Left kidney (tissue), 2 donors: ENCODE results near the gene SAP30BP. TPM values are rescaled to one million over a fixed set of nuclear protein-coding genes. Genes with fewer than 3 reads are reported as not detected.

Experiments used
- DNase-seq: peaks from one replicate; pipeline ENCODE4 v3.0.0-alpha.2; 2013
- polyA plus RNA-seq: library from polyadenylated mRNA; unstranded; fragments of 120-200 nt; gene quantifications from one replicate; pipeline ENCODE4 v1.2.1, GENCODE V29; 2013; ENCODE audit not compliant: insufficient read length

The SAP30BP gene
- polyA plus RNA-seq, 1 donor, result 102 TPM

DNA sequence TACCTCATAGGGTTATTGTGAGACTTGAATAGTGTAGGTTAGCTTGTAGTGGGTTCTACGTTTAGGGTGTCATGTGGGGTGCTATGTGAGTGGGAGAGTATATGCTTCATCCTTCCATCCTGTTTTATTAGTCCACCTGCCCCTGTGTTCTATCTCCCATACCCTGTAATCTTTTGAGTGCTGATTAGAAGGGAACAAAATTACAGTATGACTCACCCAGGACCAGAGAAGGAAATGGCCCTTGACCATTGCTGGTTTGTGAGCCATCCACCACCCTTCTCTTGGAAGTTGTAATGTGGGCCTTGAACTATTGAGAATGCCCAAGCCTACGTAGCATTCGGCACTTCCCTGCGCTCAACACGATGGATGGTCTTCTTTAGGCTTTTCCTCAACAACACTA is 17.1 kb downstream of the SAP30BP start:
- no peak for DNase-seq

DNA sequence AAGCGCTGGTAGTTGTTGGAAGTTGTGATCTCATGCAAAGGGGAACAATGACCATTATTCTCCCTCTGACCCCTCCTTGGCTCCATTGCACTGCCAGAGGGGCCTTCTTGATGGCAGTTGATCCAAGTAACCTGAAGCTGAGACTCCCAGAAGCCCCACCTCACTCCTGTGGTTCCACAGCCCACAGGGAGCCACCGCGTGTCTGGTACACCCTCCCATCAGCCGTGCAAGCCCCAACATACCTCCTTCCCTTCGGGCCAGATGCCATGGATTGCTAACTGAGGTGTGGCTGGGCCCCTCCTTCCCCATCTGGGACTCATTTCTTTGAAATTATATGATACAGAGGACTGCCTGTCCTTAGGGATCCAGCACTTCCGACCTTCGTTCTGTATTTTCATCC is 17.8 kb downstream of the SAP30BP start:
- no peak for DNase-seq

DNA sequence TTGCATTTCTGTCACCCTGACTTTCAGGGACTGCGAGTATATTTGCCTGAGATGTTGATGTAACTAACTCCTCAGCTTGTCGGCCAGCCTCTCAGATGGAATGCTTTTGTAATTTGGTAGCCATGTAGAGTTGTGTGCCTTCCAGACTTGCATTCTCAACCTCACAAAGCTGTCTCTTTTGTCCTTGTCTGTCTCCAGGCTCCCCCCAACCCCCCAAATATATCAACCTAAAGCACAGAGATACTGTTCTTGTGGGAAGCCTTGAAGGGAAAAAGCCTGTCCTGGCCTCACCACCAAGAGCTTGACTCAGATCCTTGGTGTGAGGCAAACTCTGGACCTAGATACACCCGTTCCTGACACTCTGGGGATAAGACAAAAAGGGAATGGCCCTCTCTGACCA is 18.4 kb downstream of the SAP30BP start:
- no peak for DNase-seq

DNA sequence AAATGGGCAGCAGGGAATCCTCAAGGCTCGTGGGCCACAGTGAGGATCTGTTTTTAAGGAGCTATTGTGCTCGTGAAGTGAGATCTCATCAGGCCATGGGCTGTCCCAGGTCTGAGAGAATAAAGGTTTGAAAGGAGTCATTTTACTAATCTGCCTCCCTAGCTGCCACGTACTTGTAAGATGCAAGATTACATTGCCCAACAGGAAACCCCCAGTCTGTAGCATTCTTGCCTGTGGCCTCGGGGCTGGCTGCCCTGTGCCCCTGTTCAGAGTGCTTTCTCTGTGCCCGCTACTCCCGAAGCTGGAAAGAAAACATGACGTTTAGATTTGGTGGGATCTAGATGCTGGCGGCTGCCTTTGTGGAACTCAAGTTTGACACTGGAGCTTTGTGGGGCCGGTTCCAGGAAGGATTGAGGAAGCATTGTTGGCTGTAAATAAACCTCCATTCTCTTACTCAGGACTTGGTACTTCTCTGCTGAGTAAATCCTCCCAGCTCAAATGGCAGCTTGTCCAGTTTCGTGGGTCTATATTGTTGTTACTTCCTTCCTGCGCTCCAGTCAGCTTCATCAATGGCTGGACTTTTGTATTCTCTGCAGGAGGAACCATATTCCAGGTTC is 21.2 kb downstream of the SAP30BP start:
- no peak for DNase-seq

DNA sequence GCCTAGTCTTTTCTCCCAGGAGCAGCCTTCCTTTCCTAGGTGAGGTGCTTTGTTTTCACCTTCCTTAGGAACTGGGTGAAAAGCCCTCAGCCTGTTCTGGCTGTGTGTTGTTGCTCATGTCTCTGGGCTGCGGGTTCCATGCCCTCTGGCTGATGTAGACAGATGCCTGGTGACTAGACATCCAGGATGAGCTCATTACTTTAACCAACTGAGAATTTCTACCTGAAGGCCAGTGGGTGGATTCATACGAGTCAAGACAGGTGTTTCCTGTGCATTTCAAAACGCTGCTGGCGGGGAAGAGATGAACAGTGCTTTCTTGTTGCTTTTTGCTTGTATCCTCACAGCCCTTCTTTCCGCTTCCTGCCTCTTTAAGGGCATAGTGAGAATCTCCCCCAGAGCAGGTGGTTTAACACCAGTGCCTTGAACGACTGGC is 22.3 kb downstream of the SAP30BP start:
- no peak for DNase-seq

DNA sequence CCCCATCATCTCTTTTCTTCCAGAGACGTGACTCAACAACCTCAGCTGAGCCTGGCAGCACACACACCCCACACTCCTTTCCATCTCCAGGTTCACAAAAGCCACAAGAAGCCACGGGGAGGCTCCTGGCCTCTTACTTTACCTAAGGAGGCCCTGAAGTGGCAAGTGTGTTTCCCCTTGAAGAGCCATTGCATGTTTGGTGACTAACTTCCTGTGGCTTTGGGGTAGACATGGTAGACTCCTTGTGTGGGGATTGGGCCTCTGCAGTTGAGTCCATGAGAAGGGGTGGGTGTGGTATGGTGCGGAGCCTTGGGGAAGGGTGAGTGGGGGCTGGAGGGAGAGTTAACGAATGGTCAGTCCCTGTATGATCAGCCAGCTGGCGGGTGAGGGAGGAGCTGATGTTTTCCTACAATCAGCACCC is 24.2 kb downstream of the SAP30BP start:
- no peak for DNase-seq

DNA sequence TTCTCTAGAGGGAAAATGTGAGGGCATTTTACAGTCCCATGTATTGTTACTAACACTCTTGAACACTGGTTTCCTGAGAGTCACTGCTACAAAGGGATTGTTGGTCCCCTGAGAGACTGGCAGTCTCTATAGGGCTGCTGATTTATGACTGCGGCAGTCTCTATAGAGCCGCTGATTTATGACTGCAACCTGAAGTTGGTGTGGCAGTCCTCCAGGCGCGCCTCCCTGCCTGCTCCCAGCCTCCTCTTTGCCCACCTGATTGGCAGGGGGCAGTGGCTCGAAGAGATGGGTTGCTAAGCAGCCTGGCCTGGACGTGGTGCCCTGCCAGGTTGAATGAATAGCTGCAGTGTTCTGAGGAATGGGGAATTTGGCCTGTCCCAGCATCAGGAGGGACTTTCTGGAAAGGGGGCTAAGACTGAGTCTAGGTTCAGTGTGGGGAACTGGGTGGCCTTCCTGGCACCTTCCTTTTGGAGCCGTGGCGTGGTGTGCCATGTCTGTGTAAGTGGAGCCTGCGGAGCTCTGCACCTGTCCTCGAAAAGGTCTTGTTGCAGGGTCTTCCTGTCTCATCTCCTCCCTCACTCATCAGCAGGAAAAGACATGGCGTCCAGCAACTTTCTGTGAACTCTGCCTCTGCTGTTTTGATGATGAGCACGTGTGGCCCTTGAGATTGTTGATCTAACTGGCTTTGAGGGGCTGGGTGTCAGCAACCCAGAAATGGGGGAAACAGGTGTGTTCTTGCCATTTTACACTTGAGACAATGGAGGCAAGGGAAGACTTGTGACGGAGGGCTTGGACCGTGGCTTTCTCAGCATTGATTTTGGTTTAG is 24.9 kb downstream of the SAP30BP start:
- no peak for DNase-seq

DNA sequence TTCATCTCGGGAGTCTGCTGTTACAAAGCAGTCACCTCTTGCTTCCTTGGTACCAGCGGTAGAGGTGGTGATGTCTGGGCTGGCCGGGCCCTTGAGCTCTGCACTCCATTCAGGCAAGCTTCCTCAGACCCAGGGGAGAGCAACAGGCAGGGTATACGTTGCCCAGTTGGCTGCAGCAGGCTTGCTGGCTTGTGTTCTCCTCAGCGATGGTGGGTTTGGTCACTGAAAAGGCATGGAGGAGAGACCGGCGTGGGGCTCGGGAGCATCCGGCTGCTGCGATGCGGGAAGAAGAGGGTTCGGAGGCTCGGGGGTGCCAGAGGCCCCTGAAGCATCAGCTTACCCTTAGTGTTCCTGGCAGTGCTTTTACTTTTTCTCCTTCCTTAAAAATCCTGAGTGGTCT is 25.8 kb downstream of the SAP30BP start:
- no peak for DNase-seq

DNA sequence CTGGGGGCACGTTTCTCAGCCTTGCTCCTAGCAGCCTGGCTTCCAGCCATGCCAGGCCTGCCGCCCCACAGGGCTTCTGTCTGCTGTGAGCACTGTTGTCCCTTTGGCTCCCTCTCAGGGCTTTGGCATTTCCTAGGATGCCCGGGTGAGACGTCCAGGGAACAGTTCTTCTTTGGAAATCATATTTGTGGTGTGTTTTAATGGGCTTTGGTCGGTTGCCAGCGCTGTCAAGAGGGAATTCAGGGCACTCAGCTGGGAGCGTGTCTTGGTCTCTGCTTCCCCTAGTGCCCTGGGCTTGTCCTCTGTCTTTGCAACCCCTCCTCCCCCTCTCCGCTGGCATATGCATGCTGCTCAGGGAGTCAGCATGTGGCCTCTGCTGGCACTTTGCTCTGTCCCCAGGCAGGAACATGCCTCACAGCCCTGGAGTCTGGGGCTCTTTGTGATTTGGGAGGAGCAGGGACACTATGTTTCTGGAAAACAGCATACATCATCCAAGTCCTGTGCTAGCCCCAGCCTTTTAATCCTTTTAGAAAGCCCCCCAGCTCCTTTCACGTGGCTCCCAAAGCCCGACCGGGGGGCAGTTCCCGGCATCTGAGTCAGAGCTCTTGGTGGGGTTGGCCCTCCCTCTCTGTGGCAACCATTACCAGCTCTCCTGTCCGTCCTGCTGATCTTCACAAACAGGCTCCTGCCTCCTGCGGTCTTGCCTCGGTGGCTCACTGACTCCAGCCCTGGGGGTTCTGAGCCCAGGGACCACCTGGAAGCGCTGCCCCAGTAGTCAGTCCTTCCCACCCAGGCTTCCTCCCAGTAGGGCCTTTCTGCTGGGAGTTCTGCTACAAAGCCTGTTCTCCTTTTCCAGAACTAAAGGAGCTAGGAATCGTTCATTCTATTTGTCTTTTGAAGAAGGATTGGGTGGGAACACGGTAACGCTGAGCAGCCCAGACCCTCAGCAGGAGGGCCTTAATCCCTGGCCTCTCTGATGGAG is 26.7 kb downstream of the SAP30BP start:
- no peak for DNase-seq

DNA sequence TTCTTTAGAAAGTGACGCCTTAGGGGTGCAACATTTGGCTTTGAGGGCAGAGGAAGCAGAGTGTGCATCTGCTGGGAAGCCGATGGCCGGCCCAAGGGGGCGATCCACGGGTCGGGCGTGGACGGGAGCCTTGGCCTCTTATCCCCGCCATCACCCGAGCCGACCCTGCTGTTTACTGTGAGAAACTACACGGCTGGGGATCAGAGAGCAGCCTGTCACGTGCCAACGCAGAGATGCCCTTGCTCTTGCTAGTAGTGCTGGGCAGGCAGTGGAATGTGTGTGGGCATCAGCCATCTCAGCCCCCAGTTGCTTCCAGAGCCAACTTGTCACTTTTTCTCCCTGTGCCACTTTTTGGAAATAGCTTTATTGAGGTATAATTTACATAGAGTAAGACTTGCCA is 27.4 kb downstream of the SAP30BP start:
- DNase-seq, result no peak

DNA sequence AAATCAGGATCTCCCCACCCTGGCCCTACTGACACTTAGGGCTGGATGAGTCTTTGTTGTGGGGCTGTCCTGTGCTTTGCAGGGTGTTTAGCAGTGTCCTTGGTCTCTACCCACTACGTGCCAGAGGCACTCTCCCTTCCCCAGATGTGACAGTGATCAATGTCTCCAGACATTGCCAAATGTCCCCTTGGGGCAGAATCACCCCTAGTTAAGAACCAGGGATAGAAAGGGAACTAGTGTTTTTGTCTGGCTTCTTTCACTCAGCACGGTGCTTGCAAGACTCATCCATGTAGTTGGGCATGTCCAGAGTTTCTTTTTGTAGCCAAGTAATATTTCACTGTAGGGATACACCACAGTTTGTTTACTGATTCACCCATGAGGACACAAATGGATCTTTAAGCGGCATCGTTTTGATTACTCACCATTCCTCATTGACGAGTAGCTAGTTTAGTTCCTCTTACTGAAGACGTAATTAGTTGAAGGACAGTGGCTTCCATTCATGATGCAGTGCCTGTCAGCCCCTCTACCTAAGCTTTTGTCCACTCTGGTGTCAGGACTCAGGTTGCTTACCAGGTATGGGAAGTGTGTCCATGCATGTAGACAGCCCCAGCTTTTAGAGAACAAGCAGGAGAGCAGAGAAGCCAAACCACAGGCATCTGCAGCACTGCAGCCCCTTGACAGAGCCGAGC is 28.1 kb downstream of the SAP30BP start:
- DNase-seq, result no peak

DNA sequence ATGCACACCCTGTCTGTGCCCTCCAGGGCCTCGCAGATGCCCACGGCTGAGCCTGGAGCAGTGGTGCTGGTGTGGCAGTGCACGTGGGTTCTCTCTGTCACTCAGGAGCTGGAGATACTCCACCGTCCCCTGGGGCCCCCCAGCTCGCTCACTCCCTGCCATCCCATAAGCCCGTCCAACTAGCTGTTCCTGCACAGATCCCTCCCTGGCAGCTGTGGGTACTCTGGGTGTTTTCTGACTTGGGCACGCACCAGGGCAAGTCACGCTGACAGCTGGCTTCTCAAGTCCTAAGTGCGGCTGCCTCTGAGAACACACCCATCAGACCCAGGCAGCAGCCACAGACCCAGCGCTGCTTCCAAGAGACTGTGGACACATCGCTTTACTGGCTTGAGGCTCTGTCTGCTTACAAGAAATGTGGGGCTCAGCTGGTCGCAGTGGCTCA is 28.7 kb downstream of the SAP30BP start:
- DNase-seq, result no peak

DNA sequence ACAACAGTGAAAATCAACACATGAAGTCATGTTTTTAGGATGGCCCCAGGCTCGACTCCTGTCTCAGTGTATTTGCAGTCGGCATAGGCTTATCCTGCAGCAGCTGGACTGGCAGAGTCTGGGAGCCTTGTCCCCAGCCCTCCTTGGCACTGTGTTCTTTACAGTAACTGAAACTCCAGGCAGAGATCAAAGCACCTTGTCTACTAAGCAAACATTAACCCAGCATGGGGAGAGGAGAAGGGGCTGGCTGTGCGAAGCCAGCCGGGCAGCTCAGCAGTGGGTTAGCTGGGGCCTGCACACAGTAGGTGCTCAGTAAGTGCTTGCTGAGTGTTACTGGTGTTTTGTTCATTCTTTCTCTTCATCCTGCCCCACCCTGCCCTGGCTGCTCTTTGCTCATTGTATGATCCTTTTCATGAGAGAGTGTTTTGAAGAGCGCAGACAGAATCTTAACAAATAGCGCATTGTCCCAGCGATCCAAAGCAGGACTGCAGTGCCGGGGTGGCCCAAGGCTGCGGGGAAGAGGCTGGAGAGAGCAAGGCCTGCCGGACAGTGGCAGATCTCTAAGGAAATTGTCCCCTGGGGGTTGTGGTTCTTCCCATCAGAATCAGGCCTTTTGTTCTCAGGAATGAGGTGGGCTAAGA is 30.6 kb downstream of the SAP30BP start:
- no peak for DNase-seq

DNA sequence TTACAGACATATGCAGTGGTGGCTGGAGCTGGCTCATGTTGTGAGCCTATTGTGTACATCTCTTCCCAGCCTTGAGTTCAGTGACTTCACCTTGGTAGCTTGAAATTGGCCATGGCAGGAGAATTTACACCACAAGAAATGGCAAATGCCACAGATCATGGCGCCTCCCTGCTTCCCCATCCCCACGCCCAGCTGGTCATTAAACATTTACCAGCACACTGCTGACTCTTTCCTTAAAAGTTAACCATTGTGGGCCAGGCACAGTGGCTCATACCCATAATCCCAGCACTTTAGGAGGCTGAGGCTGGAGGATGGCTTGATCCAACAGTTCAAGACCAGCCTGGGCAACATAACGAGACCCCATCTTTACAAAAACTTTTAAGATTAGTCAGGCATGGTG is 31.5 kb downstream of the SAP30BP start:
- DNase-seq, result no peak

DNA sequence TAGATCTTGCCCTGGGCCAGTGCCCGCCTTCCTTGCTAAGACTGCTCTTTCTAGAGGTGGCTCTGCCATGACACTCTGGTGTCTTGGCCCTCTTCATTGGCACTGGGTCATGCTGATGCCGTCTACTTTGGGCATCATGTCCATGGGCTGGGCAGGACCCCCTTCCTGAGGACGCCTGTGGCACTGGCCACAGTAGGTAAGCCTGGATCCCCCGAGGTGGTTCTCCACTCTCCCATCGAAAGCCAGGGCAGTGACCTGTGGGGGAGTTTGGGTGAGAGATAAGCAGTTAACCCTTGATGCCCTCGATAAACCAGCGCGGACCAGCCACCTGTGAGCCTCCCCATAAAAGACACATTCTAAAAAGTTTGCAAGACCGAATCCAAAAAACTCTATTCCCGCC is 34.1 kb downstream of the SAP30BP start:
- no peak for DNase-seq

DNA sequence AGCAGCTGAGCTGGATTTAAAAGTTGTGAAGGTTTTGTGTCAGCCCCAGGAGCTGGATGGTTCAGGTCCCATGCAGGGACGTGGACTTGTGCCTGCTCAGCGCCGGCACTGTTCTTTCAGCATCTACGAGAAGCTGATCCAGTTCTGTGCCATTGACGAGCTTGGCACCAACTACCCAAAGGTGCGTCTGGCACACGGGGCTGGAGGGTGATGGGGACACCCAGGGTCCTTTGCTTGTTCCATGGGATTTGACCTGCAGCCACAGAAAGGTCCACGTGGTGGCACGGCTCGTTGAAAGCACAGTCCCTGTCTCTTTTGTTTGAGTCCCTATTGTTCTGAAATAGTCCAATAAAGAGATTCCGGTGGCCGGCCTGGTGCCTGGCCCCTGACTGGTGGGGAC is 36.1 kb downstream of the SAP30BP start:
- no peak for DNase-seq

DNA sequence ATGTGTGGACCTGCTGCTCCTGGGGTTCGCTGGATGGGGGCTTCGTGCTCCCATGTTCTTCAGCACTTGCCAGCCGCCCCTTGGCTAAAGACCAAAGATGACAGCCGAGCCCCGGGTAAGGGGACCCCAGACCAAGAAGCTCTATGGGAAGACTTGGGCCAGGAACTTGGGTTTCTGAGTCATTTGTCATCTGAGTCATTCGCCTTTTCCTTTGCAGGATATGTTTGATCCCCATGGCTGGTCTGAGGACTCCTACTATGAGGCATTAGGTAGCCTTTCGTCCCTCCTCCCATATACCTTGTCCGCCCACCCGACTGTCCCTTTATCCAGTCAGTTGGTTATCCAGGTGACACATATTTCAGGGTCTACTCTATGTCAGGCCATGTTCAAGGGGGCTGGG is 36.5 kb downstream of the SAP30BP start:
- DNase-seq, result no peak

DNA sequence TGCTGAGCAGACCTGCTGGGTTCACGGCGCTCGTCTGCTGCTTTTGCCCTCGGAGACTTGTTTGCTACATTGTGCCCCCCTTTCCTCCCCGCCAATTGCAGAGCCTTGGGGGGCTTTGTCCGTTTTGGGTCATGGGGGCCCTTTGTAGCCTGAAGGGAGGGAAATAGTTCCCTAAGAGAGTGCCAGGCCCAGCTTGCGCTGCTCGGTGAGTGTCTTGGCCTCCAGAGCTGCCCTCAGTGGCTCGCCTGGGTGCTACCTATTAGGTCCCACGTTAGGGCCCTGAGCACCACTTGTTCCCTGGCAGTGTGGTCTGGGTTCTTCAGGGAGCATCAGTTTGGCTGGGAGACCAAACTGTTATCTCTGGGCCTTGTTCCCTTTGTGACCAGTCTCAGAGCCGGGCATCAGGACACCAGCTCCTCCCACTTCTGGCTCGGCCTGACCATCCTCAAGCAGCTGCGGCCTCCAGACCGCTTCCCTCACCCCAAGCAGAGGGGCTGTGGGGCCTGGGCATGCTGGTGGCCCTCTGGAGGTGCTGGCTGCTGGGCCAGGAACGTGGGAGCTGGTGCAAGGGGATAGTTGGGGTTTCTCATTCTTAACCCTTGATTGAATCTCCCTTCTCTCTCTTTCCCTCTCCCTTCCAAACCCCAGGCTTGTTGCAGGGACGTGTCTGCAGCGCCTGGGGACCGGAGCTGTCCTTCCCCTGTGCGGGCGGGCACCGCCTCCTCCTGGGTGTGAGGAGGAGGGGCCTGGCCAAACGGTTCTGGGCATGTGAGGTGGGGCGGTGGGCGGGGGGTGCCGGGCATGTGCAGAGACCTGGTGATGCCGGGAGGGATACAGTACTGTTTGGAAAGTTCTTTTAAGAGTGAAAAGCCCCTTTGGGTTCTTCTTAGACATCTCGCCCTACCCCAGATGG is 38.1 kb downstream of the SAP30BP start:
- no peak for DNase-seq

DNA sequence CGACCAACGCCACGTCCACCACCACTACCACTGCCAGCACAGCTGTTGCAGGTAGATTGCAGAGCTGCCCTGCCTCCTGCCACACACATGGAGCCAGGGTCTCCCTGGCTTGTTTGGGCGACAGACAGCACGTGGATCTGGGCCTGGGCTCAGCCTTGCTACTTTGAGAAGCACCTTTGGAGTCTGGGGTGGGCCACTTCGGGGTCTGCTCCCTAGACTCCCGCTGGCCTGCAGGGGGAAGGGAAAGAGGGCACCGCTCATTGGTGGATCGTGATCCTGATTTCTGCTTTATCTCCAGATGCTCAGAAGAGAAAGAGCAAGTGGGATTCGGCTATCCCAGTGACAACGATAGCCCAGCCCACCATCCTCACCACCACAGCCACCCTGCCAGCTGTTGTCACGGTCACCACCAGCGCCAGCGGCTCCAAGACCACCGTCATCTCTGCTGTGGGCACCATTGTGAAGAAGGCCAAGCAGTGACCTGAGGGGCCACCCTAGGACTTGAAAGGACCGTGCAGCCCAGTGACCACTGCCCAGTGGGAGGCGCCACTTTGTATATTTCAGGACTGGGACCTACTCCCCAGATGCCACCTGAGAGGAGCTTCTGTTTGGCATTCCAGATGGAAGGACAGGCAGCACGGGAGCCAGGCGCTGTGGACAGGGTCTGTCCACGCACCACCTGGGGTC is 39.0 kb downstream of the SAP30BP start:
- DNase-seq, result no peak

DNA sequence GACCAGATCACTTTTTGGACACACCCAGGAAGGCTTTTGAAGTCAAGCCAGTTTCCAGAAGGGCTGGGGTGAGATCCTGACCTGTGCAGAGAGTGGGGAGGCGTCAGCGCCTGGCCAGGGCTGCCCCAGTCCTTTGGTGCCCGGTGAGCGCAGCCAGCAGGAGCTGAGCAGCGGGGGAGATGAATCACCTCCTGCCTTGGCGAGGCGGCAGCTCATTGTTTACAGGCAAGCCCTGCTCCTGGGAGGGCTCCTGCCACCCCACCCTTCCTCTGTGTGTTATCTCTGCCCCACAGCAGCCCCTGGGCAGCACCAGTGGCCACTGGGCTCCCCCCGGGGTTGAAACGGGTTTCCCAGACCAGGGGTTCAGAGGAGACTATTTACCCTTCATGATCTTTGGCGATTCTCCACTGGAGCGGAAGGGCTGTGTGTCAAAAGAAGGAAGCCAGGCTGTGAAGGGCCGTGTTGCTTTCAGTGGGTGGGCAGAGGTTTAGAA is 40.0 kb downstream of the SAP30BP start:
- DNase-seq, result no peak
